Keratinocyte (primary cell): ENCODE data around the gene CACNB4. TPM values are rescaled to one million over a fixed set of nuclear protein-coding genes. Genes with fewer than 3 reads are reported as not detected.

ENCODE experiments used
- DNase-seq: peaks from one replicate; pipeline ENCODE4 v3.0.0-alpha.2; 2011; ENCODE audit warnings: low read depth, missing footprints, low spot score
- FAIRE-seq: peaks from 2 replicates; lab custom pipeline; 2011; peaks lifted over from hg19 to GRCh38; lab: Jason Lieb, UNC
- H2AFZ ChIP-seq: 2 replicates; pipeline ENCODE4 v1.6.0; 2012; ENCODE audit warnings: low read length, control low read depth, inconsistent platforms; ENCODE audit not compliant: control insufficient read depth
- H3K27ac ChIP-seq: 2 replicates; pipeline ENCODE4 v1.5.1; 2011; ENCODE audit warnings: low read length; ENCODE audit not compliant: control insufficient read depth, insufficient read depth
- H3K27me3 ChIP-seq: 3 replicates; pipeline ENCODE4 v1.6.0; 2011; ENCODE audit warnings: low read length; ENCODE audit not compliant: control insufficient read depth, insufficient read depth; ENCODE audit errors: extremely low read depth
- H3K36me3 ChIP-seq, 2 experiments: 2 replicates in 1 of 2; 3 replicates in 1 of 2; pipeline ENCODE4 v1.5.1; 2011; ENCODE audit warnings: low read length in 2 of 2, mild to moderate bottlenecking in 1 of 2; ENCODE audit not compliant: control insufficient read depth in 2 of 2, insufficient read depth in 2 of 2; ENCODE audit errors: extremely low read depth in 1 of 2
- H3K4me1 ChIP-seq: 3 replicates; pipeline ENCODE4 v1.5.1; 2011; ENCODE audit warnings: low read length; ENCODE audit not compliant: control insufficient read depth, insufficient read depth; ENCODE audit errors: extremely low read depth
- H3K4me2 ChIP-seq: 3 replicates; pipeline ENCODE4 v1.6.0; 2011; ENCODE audit warnings: low read depth, low read length; ENCODE audit not compliant: control insufficient read depth, insufficient read depth; ENCODE audit errors: extremely low read depth
- H3K4me3 ChIP-seq, 3 experiments: fragments of 200-600 bp in 1 of 3; sonication (generic) in 1 of 3; 2 replicates in 2 of 3; 3 replicates in 1 of 3; pipeline ENCODE4 v1.5.1; 2011 to 2016; ENCODE audit warnings: low read length in 3 of 3, mild to moderate bottlenecking in 3 of 3, control low read depth in 2 of 3, inconsistent platforms in 1 of 3, low read depth in 1 of 3, mixed read lengths in 1 of 3, mixed run types in 1 of 3, moderate library complexity in 1 of 3; ENCODE audit not compliant: control insufficient read depth in 2 of 3, insufficient read depth in 2 of 3; ENCODE audit errors: extremely low read depth in 1 of 3
- H3K79me2 ChIP-seq: 2 replicates; pipeline ENCODE4 v1.6.0; 2012; ENCODE audit warnings: low read length; ENCODE audit not compliant: control insufficient read depth, insufficient read depth
- H3K9ac ChIP-seq: 3 replicates; pipeline ENCODE4 v1.6.0; 2011; ENCODE audit warnings: low read length; ENCODE audit not compliant: control insufficient read depth, insufficient read depth; ENCODE audit errors: extremely low read depth
- H3K9me1 ChIP-seq: 3 replicates; pipeline ENCODE4 v1.6.0; 2011; ENCODE audit warnings: low read length; ENCODE audit not compliant: control insufficient read depth, insufficient read depth; ENCODE audit errors: extremely low read depth
- H3K9me3 ChIP-seq: 2 replicates; pipeline ENCODE4 v1.5.1; 2012; ENCODE audit warnings: low read depth, low read length; ENCODE audit not compliant: control insufficient read depth
- H4K20me1 ChIP-seq: 3 replicates; pipeline ENCODE4 v1.6.0; 2011; ENCODE audit warnings: low read length; ENCODE audit not compliant: control insufficient read depth, insufficient read depth; ENCODE audit errors: extremely low read depth
- EZH2 ChIP-seq: IDR thresholded peaks from one replicate; pipeline ENCODE4 v1.6.1; 2012; ENCODE audit warnings: inconsistent platforms, mild to moderate bottlenecking, low read length, moderate library complexity
- dilution Hi-C: fragments of 300-500 bp; cut with MboI; formaldehyde crosslinking; loops from one replicate; pipeline ENCODE4 v1.7.0; 2020; ENCODE audit warnings: low sequenced_read_pairs; ENCODE audit not compliant: extremely low pct_ligation_motif_present
- polyA plus RNA-seq, 5 experiments: library from polyadenylated mRNA; depleted of rRNA in 3 of 5; stranded (reverse) in 3 of 5; stranded (forward) in 1 of 5; unstranded in 1 of 5; fragments of >200 nt; gene quantifications; 1 replicate in 1 of 5; 2 replicates in 3 of 5; 3 replicates in 1 of 5; pipeline versions ENCODE4 v1.2.1 to v1.2.3, GENCODE V29; 2011 to 2012; ENCODE audit warnings: missing spikeins in 2 of 5, low read depth in 1 of 5, low replicate concordance in 1 of 5
- TF ChIP-seq, protein P1 (sequence below), 3 experiments: IDR thresholded peaks in 1 of 3; conservative IDR thresholded peaks in 1 of 3; optimal IDR thresholded peaks in 1 of 3; 2 replicates in 2 of 3; 3 replicates in 1 of 3; pipeline versions ENCODE3 to v1.5.1; 2011; ENCODE audit warnings: low read length in 3 of 3, mild to moderate bottlenecking in 3 of 3, moderate library complexity in 2 of 3, control low read depth in 1 of 3, inconsistent platforms in 1 of 3; ENCODE audit not compliant: insufficient read depth in 2 of 3; ENCODE audit errors: extremely low read depth in 1 of 3

Gene CACNB4
- polyA plus RNA-seq, 1 donor (not counting 4 experiments of a cell fraction or from before 2014, with no cell fraction given), result 0.30 TPM

DNA sequence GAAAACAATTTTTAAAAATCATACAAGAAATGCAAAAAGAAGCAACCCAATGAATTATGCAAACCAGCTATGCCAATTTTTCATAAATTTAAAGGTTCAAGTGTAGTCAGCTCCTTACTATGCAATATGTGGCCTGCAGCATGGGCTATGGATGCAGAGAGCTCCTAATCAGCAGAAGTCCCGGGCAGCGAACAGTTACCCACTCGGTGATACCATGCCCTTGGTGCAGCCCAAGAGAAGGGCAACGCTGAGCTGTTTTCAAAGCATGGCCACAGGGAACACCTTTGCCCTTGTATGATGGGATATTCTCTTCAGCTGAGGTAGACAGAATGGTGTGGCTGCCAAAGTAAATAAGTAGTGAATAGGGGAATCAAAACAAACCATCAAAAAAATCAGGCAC is 253.4 kb downstream of the CACNB4 start:
- H3K36me3 ChIP-seq, result no peaks in the 10 kb centered on the region
- no peaks in the 10 kb centered on the region for H3K9me3 ChIP-seq
- H3K9ac ChIP-seq, result no peak overlapping the region
- H4K20me1 ChIP-seq, result no peaks in the 10 kb centered on the region
- dilution Hi-C loops, result no loop called here
- H3K9me1 ChIP-seq, result no peaks in the 10 kb centered on the region
- TF ChIP-seq, protein P1, sequence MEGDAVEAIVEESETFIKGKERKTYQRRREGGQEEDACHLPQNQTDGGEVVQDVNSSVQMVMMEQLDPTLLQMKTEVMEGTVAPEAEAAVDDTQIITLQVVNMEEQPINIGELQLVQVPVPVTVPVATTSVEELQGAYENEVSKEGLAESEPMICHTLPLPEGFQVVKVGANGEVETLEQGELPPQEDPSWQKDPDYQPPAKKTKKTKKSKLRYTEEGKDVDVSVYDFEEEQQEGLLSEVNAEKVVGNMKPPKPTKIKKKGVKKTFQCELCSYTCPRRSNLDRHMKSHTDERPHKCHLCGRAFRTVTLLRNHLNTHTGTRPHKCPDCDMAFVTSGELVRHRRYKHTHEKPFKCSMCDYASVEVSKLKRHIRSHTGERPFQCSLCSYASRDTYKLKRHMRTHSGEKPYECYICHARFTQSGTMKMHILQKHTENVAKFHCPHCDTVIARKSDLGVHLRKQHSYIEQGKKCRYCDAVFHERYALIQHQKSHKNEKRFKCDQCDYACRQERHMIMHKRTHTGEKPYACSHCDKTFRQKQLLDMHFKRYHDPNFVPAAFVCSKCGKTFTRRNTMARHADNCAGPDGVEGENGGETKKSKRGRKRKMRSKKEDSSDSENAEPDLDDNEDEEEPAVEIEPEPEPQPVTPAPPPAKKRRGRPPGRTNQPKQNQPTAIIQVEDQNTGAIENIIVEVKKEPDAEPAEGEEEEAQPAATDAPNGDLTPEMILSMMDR (optimal IDR thresholded peaks at IDR 0.05 in 1 of 3, IDR thresholded peaks at IDR 0.05 in 1 of 3, conservative IDR thresholded peaks at IDR 0.05 in 1 of 3; ENCODE audit: extremely low read depth in 1 of 3, insufficient read depth in 2 of 3, low read length in 3 of 3), result no peak
- TF ChIP-seq EZH2, result no peak
- H2AFZ ChIP-seq, result no peak overlapping the region
- H3K4me2 ChIP-seq, result no peak overlapping the region
- H3K4me3 ChIP-seq, result no peak overlapping the region
- H3K27me3 ChIP-seq, result no peaks in the 10 kb centered on the region
- no peak overlapping the region for H3K27ac ChIP-seq
- H3K79me2 ChIP-seq, result no peaks in the 10 kb centered on the region
- FAIRE-seq (no peak), DNase-seq (no peak)
- no peaks in the 10 kb centered on the region for H3K4me1 ChIP-seq

DNA sequence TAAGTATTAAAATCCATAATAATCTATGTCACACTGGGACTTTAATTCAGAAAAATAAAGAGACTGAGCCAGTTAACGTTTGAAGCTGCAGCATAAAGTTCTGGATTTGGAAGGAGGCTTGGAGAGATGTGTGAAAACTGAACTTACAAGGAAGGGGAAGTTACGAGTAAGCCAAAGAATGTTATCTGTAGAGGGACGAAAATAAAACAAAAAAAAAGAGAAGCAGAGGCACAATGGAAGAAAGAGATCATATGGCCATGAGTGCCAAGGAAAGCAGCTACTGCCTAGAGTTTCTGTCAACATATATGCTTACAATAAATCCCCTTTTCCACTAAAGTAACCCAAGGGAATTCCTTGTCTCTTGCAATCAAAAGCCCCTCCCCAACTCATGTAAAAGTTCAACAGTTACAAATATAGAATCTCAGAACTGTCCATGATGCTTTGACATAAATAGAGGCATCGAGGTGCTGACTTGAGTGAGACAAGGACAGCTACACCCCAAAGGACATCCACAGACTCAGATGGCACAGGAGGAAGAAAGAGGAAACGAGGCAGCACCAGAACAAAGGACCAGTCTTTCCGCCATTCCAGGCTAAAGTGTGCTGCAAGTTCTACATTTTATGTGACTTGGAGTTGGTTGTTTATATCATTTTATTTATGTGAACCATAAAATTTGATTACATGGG is 254.5 kb downstream of the CACNB4 start:
- Histone ChIP-seq H3K36me3 (no peaks in the 10 kb centered on the region), H3K9me1 (no peaks in the 10 kb centered on the region), H4K20me1 (no peaks in the 10 kb centered on the region), H3K27ac (no peak overlapping the region), H3K4me3 (no peak overlapping the region), H3K4me2 (no peak overlapping the region), H3K4me1 (no peaks in the 10 kb centered on the region), H3K79me2 (no peaks in the 10 kb centered on the region), H2AFZ (no peak overlapping the region), H3K27me3 (no peaks in the 10 kb centered on the region), H3K9me3 (no peaks in the 10 kb centered on the region), H3K9ac (no peak overlapping the region)
- FAIRE-seq, result no peak
- TF ChIP-seq, protein P1 (optimal IDR thresholded peaks at IDR 0.05 in 1 of 3, IDR thresholded peaks at IDR 0.05 in 1 of 3, conservative IDR thresholded peaks at IDR 0.05 in 1 of 3; ENCODE audit: extremely low read depth in 1 of 3, insufficient read depth in 2 of 3, low read length in 3 of 3), result no peak
- TF ChIP-seq EZH2, result no peak
- DNase-seq, result no peak
- dilution Hi-C loops, result no loop called here
